ENCODE data around the gene HYPK.
"Not testable (repeated sequence)": the region's sequence is repeated elsewhere in the genome, so short reads cannot be mapped to it uniquely, and the experiment has no call there.

HYPK gene

DNA sequence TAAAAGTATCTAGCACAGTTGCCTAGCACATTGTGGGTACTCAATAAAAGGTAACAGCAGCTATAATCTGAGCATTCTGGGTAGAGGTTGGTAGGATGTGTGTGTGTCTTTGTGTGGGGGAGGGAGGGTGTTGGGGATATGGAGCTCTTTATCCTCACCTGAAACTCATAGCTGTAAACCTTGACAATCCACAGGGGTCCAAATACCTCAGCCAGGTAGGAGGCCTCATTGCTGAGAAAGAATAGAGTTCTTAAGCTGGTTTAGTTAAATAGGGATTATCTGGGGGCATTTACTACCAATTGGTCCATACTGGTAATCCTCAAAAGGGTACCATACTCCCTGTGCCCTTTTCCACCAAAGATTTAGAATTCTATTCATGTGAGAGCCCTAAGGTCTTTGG lies 4.4 kb upstream of the HYPK start:
- DNase-seq (ENCODE audit: low read depth), result no peak

DNA sequence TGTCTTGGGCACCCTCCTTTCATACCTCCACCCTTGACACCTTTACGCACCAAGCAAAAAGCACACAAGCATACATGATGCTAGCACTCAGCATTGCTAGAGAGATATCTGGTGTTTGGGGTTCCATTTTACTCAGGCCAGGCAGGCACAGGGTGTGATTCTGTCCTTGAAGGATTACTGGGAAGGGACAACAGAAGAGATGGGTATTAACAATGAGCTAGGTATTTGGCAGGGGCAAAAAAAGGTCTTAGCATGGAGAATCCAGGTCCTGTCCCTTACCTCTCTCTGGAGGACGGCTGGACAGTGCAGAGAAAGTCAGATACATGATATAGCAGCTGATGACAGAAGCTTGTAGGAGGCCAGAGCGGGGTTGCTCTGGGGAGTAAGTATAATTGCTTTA lies 3.8 kb upstream of the HYPK start:
- no peak for DNase-seq (ENCODE audit: low read depth)

DNA sequence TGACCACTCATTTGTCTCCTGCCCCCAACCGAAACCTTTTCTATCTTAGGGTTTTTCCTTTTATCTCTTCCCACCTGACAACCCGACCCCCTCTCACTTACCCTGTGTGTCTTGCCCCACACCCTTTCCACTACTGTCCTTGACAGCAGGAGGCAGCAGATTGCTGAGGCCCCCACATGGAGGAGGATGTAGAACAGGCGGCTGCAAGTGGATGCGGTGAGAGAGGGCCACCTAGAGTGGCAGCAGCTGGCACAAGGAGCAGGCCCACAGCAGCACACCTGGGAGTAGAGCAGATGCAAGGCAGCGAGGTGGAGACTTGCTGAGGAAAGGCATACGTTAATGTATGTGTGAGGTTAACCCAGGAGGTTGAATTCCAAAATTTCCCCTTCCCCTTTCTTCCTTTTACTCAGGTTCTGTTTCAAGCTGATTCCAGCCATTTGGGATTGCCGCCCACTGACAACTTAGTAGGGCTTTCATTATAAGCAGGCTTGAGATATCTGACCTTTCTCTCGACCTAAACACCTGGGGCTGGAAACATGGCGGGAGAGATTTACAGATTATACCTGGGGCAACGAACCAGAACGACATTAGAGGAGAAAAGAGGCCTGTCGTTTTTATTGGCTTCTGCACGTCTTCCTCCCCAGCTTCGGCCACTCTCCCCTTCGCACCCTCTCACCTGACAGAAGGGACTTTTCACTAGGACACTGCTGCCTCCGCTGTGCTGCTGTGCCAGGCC lies 1.0 kb upstream of the HYPK start:
- no peak for DNase-seq (ENCODE audit: low read depth)

DNA sequence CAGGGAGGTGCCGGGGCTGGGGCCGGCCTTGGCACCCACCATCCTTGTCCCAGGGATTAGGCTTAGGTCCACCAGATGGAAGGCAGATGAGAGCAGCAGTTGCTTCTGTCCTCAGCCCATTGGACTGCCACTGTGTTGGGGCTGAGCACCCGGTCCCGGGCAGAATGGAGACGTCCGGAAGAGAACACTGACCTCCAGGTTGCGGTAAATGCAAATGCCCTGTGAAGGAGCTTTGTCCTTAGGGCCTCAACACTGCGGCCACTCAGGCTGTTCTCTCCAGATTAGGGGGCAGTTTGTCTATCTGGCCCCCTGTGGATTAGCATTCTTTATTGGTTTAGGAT lies 484 bp upstream of the HYPK start, which contains the start of gene SERINC4:
Gene SERINC4, minus strand, starts transcription at position 276 of the 341 bp plus-strand sequence. Its CDS starts 234 bp downstream, at position 42.
- DNase-seq (ENCODE audit: low read depth), result no peak

DNA sequence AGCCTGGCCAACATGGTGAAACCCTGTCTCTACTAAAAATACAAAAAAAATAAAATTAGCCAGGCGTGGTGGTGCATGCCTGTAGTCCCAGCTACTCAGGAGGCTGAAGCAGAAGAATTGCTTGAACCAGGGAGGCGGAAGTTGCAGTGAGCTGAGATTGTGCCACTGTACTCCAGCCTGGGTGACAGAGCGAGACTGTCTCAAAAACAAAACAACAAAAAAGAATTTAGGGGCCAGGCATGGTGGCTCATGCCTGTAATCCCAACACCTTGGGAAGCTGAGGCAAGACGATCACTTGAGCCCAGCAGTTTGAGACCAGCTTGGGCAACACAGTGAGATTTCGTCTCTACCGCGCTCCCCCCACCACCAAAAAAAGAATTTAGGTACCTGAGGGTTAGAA lies 2.3 kb downstream of the HYPK start:
- DNase-seq (ENCODE audit: low read depth), result not testable (repeated sequence)

DNA sequence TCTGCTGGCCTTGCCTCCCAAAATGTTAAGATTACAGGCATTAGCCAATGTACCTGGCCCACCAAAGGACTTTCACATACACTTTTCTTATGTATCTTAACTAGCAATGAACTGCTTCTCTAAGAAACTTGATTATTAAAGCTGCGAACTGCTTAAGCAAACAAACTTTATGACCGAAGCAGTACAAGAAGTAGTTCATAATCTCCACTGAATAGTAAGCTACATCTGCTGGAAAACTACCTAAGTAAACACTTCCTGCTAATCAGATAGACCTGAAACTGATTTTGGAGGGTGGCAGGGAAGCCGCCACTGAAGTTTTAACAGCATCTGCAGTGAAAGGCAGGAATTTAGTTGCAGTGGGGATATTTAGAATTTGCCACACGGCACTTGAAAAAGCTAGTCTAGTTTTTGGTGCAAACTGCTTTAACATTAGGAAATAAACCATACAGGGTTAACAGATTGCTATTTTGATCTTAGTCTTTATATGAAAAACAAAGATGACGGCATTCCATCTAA lies 8.1 kb downstream of the HYPK start:
- no peak for DNase-seq (ENCODE audit: low read depth)

DNA sequence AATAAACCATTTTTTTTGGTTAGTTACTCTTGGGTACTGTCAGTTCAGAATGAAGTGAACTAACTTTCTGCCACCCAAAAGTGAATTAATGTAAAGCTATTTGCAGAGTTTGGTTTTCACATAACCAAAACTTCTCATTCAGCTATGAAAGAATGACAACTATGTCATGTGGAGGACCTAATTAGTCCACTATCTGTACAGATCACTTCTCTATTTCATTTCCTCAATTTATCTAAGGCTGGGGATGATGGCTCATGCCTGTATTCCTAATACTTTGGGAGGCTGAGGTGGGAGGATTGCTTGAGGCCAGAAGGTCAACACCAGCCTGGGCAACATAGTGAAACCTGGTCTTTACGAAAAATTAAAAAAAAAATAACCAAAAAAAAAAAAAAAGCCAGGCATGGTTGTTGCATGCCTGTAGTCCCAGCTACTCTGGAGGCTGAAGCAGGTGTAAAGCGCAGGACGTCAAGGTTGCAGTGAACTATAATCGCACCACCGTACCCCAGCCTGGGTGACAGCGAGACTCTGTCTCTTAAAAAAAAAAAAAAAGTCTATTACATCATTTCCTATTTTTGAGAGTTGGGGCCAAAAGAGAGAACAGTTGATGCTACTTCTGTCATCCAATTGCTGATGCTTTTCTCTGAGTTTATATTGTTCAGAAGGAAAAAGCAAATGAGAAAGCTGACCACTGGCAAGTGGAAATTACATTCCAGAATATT lies 8.7 kb downstream of the HYPK start:
- no peak for DNase-seq (ENCODE audit: low read depth)

DNA sequence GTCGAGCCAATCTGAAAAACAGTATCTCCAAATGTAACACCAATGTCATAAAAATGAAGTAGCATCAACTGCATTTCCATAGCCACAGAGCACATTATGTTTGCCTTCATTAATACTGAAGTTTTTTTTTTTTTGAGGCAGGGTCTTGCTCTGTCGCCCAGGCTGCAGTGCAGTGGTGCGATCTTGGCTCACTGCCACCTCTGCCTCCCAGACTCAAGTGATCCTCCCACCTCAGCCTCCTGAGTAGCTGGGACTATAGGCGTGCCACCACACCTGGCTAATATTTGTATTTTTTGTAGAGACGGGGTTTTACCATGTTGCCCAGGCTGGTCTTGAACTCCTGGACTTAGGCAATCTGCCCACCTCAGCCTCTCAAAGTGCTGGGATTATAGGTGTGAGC lies 14.7 kb downstream of the HYPK start:
- DNase-seq (ENCODE audit: low read depth), result not testable (repeated sequence)

DNA sequence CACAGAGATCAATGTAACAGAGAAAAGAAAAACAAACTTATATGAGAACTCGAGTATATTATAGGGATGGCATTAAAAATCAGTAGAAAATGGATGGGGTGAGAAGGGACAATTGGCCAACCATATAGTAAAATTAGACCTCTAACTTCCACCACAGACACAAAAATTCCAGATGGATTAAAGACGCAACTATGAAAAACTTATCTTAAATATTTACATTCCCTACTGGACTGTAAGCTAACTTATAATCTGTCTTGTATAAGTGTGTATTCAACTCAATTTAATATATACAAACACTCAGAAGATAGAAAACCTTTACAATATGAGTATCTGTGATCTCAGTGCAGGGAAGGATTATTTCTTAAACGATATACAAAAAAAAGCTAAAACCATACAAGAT lies 21.1 kb downstream of the HYPK start:
- no peak for DNase-seq (ENCODE audit: low read depth)

DNA sequence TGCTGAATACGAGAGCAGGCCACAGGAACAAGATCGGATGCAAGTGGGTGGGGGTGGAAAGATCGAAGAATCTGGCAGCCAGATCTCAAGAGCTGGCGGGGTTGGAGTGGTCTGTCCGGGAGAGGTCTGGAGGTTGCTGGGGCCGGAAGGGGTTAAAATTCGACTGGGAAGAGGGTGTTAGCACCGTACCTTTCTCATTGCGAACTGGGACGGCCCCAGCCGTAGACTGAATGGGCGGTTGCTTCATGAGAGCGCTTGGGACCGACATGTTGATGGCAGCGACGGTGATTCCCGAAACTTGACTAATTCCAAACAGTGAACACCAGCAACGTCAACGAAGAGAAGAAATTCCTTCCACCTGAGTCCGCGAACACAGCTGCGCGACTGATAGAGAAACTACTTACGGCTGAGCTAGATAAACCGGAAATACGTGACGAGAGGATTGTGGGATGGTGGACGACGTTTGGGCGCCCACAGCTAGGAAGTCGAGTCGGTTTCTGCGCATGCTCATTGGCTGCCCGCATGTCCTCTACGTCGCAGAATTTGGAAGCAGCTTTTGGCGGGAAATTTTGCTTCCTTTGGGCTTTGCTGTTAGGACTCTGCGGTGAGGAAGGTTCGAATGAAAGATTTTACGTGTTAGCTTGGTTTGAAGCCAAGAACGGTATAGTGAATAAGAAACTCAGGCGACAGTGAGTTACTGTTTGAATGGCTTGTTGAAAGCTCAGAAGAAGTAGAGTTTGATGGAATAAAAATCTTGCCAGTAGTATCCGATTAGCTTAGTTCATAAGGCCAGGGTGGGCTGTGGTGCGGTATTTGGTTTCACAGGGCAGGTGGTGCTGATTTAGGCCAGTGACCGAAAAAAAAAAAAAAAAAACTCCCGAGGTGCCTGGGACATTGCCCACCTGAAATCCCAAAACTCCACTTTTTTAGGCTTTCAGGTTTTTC lies 24.2 kb downstream of the HYPK start, which contains the start of gene MFAP1:
Gene MFAP1, minus strand, starts transcription at position 389 of the 945 bp plus-strand sequence. Its CDS starts 121 bp downstream, at position 268.
- DNase-seq (ENCODE audit: low read depth), result peak; percentile 97

DNA sequence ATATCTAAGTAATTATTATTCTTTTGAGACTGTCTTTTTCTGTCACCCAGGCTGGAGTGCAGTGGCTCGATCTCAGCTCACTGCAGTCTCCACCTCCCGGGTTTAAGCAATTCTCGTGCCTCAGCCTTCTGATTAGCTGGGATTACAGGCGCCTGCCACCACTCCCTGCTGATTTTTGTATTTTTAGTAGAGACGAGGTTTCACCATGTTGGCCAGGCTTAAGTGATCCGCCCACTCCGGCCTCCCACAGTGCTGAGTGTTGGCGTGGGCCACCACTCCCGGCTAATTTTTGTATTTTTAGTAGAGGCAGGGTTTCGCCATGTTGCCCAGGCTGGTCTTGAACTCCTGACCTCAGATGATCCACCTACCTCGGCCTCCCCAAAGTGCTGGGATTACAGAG lies 24.9 kb downstream of the HYPK start:
- DNase-seq (ENCODE audit: low read depth), result not testable (repeated sequence)

DNA sequence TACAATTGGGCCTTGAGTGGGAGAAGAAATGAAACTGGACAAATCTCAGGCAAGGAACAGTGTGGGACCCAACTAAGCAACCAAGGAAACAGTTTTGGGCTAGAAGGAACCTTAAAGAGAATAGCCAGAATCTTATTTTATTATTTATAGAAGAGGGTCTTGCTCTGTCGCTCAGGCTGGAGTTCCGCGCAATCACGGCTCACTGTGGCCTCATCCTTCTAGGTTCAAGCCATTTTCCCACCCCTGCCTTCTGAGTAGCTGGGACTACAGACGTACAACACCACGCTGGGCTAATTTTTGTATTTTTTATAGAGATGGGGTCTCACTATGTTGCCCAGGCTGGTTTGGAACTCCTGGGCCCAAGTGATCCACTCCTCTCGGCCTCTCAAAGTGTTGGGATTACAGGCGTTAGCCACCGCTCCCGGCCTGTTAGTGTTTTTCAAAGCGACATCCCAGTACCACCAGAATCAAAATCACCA lies 25.7 kb downstream of the HYPK start:
- no peak for DNase-seq (ENCODE audit: low read depth)

DNA sequence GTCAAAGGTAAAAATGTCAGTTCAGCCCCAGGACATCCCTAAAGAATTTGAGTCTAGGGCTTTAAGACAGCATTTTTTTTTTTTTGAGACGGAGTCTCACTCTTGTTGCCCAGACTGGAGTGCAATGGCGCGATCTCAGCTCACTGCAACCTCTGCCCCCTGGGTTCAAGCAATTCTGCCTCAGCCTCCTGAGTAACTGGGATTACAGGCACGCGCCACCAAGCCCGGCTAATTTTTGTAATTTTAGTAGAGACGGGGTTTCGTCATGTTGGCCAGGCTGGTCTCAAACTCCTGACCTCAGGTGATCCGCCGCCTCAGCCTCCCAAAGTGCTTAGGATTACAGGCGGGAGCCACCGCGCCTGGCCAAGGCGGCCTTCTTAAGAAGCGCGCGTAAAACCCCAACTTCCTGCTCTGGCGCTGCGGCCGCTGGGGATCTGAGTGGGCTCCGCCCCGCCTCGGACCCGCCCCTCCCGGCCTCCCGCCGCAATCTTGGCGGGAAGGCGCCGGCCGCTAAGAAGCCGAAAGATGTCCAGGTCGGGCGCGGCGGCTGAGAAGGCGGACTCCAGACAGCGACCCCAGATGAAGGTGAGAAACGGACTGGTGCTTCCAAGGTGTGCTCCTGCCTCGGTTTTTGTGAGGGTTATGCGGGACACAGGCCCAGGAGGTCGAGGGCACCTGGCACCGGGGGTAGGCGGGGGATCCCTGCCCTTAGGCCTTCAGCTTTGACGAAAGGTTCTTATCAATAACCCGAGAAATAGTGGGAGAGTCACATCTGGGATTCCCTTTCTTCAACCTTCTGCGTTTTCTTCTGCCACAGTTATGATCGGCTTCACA lies 26.3 kb downstream of the HYPK start, which contains the start of gene WDR76:
Gene WDR76, plus strand, starts transcription at position 495 of the 834 bp plus-strand sequence. Its CDS starts 31 bp downstream, at position 526.
- DNase-seq (ENCODE audit: low read depth), result peak; percentile 63

DNA sequence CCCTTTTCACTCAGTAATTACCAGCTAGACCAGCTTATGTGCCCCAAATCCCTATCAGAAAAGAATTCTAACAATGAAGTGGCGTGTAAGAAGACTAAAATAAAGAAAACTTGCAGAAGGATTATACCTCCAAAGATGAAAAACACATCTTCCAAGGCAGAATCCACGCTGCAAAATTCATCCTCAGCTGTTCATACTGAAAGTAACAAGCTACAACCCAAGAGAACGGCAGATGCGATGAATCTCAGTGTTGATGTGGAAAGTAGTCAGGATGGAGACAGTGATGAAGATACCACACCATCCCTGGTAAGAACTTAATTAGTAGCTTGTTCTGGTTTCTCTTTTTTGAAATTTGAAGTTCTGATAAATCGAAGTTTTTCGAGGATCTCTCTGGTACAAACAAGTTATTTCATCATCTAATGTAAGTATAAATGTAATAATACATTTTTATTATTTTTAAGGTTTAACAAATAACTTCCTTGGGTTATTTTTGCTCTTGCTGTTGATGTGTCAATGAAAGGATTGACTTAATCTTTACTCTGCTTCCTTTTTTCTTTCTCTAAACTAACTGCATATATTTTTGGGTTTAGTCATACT lies 27.8 kb downstream of the HYPK start:
- DNase-seq (ENCODE audit: low read depth), result no peak

DNA sequence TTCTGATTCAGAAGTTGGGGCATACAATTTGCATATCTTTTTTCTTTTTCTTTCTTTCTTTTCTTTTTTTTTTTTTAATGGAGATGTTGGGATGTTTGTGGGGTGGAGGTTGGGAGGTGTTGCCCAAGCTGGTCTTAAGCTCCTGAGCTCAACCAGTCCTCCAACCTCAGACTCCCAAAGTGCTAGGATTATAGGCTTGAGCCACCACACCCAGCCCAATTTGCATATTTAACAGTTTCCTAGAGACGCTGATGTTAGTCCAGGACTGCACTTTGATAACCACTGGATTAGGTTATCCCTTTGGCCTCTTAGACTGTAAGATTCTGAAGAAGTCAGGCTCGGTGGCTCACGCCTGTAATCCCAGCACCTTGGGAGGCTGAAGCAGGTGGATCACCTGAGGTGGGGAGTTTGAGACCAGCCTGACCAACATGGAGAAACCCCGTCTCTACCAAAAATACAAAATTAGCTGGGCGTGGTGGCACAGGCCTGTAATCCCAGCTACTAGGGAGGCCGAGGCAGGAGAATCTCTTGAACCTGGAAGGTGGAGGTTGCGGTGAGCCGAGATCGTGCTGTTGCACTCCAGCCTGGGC lies 29.6 kb downstream of the HYPK start:
- DNase-seq (ENCODE audit: low read depth), result not testable (repeated sequence)

DNA sequence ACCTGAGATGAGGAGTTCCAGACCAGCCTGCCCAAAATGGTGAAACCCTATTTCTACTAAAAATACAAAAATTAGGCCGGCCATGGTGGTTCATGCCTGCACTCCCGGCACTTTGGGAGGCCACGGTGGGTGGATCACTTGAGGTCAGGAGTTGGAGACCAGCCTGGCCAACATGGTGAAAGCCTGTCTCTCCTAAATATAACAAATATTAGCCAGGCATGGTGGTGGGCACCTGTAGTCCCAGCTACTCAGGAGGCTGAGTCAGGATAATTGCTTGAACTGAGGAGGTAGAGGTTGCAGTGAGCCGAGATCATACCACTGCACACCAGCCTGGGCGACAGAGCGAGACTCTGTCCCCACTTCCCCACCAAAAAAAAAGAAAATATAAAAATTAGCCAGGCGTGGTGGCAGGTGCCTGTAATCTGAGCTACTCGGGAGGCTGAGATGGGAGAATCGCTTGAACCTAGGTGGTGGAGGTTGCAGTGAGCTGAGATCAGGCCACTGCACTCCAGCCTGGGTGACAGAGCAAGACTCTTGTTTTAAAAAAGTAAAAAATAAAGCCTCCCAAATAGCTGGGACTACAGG lies 30.4 kb downstream of the HYPK start:
- DNase-seq (ENCODE audit: low read depth), result not testable (repeated sequence)

DNA sequence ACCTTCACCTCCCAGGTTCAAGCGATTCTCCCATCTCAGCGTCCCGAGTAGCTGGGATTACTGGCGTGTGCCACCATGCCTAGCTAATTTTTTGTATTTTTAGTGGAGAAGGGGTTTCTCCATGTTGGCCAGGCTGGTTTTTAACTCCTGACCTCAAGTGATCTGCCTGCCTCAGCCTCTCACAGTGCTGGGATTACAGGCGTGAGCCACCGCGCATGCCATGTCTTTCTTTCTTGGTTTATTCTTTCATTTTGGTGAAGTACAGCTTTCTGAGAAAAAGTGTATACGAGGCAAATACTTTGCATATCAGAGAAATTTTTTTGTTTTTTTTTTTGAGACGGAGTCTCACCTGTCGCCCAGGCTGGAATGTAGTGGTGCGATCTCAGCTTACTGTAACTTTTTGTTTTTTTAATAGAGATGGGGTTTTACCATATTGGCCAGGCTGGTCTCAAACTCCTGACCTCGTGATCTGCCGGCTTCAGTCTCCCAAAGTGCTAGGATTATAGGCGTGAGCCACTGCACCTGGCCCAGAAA lies 31.2 kb downstream of the HYPK start:
- not testable (repeated sequence) for DNase-seq (ENCODE audit: low read depth)

DNA sequence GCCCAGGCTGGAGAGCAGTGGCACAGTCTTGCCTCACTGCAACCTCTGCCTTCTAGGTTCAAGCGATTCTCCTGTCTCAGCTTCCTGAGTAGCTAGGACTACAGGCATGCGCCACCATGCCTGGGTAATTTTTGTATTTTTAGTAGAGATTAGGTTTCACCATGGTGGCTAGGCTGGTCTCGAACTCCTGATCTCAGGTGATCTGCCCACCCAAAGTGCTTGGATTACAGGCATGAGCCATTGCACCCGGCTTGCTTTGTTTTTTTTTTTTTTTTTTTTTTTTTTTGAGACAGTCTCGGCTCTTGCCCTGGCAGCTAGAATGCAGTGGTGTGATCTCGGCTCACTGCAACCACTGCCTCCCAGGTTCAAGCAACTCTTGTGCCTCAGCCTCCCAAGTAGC lies 32.1 kb downstream of the HYPK start:
- not testable (repeated sequence) for DNase-seq (ENCODE audit: low read depth)

DNA sequence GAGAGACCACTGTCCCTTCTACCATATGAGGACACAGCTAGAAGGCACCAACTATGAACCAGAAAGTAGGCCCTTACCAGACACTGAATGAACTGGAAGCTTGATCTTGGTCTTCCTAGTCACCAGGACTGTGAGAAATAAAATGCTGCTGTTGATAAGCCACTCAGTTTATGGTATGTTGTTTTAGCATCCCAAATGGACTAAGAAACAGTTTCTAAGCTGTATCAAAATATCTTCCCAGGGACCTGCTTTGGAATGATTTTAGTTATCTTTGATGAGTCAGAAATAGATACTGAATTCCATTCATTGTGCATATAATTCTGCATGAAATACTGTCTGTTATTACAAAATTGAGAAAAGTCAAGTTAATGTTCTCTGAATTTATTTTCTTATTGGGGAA lies 45.0 kb downstream of the HYPK start:
- no peak for DNase-seq (ENCODE audit: low read depth)

Data from HS-5 (cell line).